ENCODE results near the gene KCND2. TPM values are rescaled to one million over a fixed set of nuclear protein-coding genes. Genes with fewer than 3 reads are reported as not detected.

KCND2 gene
- total and polyA plus RNA-seq, 2 of the 8 experiments (the other 6 are each of a cell fraction or from before 2014, with no cell fraction given), result 4.6 to 7.7 TPM

DNA sequence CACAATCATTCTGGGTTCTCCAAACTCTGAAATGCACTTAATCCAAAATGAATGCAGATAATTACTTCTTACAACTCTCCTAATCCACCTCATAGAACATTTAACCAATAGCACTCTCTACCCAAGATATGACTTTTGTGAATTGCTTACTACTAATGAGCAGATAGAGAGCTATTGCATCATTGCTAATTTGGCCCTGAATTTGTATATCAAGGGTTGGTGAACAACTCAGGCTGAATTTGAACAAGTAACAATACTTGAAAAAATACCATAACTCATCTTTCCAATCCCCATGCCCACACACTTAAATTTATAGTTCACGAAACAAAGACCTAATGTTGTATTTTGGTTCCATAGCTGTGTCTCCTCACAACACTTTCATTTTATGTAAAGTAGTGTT, 339.0 kb downstream of the KCND2 start (continued):
- TF ChIP-seq, protein P1, sequence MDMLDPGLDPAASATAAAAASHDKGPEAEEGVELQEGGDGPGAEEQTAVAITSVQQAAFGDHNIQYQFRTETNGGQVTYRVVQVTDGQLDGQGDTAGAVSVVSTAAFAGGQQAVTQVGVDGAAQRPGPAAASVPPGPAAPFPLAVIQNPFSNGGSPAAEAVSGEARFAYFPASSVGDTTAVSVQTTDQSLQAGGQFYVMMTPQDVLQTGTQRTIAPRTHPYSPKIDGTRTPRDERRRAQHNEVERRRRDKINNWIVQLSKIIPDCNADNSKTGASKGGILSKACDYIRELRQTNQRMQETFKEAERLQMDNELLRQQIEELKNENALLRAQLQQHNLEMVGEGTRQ (IDR thresholded peaks at IDR 0.05; ENCODE audit: low read length), result no peak
